ENCODE data around the gene EVA1B.

Gene EVA1B

GRCh38 chr1:36337830-36338229 lies 14.4 kb upstream of the EVA1B start:
- no peaks in the 10 kb centered on the region for H3K9me3 ChIP-seq (replicated peaks in 1 of 2; ENCODE audit: control insufficient read depth in 2 of 2, insufficient read depth in 1 of 2, low read depth in 1 of 2, low read length in 2 of 2)
- peaks cover 3 to 23% of the 10 kb centered on the region in 2 donors for H3K36me3 ChIP-seq (replicated peaks in 1 of 2; ENCODE audit: control insufficient read depth in 2 of 2, insufficient read depth in 2 of 2, low read length in 2 of 2)
- no peak overlapping the region for H2AK5ac ChIP-seq (ENCODE audit: low read depth, low read length)
- H3K4me1 ChIP-seq (ENCODE audit: control insufficient read depth in 2 of 2, insufficient read depth in 1 of 2, low read depth in 1 of 2, low read length in 2 of 2), result no peaks in the 10 kb centered on the region
- H2BK120ac ChIP-seq (ENCODE audit: low read depth, low read length), result no peak overlapping the region
- H3K18ac ChIP-seq (ENCODE audit: low read length), result no peak overlapping the region
- no peak overlapping the region for H3K14ac ChIP-seq (ENCODE audit: low read length)
- no peak overlapping the region for H4K8ac ChIP-seq (ENCODE audit: low read depth, low read length)
- H3K9ac ChIP-seq (ENCODE audit: low read depth, low read length, poor library complexity), result no peak overlapping the region
- no peak overlapping the region for H2AFZ ChIP-seq (ENCODE audit: low read length)
- H3K4me2 ChIP-seq (ENCODE audit: insufficient read depth, low read length, poor library complexity, severe bottlenecking), result no peak overlapping the region
- H2BK12ac ChIP-seq (ENCODE audit: low read length), result no peak overlapping the region
- no peak overlapping the region for H3K23ac ChIP-seq (ENCODE audit: low read depth, low read length, poor library complexity)
- no peak overlapping the region for H3K4ac ChIP-seq (ENCODE audit: low read length)
- H3K4me3 ChIP-seq (ENCODE audit: low read length in 2 of 2), result no peak overlapping the region
- peaks cover 1% of the 10 kb centered on the region for H3K79me1 ChIP-seq (ENCODE audit: low read depth, low read length)
- no peak overlapping the region for H2BK15ac ChIP-seq (ENCODE audit: low read length)
- no peak overlapping the region for H2BK5ac ChIP-seq (ENCODE audit: low read length)
- no peak for DNase-seq (ENCODE audit: low spot score)
- H4K91ac ChIP-seq (ENCODE audit: low read depth, low read length, poor library complexity), result no peak overlapping the region
- no peaks in the 10 kb centered on the region for H3K27me3 ChIP-seq (ENCODE audit: control insufficient read depth in 3 of 3, insufficient read depth in 3 of 3, low read depth in 1 of 3, low read length in 3 of 3)
- no peak overlapping the region for H3K27ac ChIP-seq (replicated peaks; ENCODE audit: low read length)
- no CpG with 5 or more reads among the region's 6 CpGs for WGBS, 2 donors (ENCODE audit: extremely low coverage in 2 of 2, insufficient read length in 2 of 2, insufficient replicate concordance in 1 of 2)

- H2BK120ac ChIP-seq (ENCODE audit: low read depth, low read length), result no peak overlapping the region
- 100% methylated on average over 3 of the region's 15 CpGs; no CpG with 5 or more reads in 1 of the 2 donors for WGBS, 2 donors (ENCODE audit: extremely low coverage in 2 of 2, insufficient read length in 2 of 2, insufficient replicate concordance in 1 of 2)
- H4K91ac ChIP-seq (ENCODE audit: low read depth, low read length, poor library complexity), result no peak overlapping the region
- no peak overlapping the region for H3K27ac ChIP-seq (replicated peaks; ENCODE audit: low read length)
- H3K79me1 ChIP-seq (ENCODE audit: low read depth, low read length), result no peaks in the 10 kb centered on the region
- H2BK12ac ChIP-seq (ENCODE audit: low read length), result no peak overlapping the region
- no peak overlapping the region for H3K4me3 ChIP-seq (ENCODE audit: low read length in 2 of 2)
- no peak overlapping the region for H3K14ac ChIP-seq (ENCODE audit: low read length)
- no peak overlapping the region for H2AK5ac ChIP-seq (ENCODE audit: low read depth, low read length)
- H3K27me3 ChIP-seq (ENCODE audit: control insufficient read depth in 3 of 3, insufficient read depth in 3 of 3, low read depth in 1 of 3, low read length in 3 of 3), result peaks cover 0 to under 1% (median 0%) of the 10 kb centered on the region in 3 experiments
- H2BK5ac ChIP-seq (ENCODE audit: low read length), result no peak overlapping the region
- H3K4me2 ChIP-seq (ENCODE audit: insufficient read depth, low read length, poor library complexity, severe bottlenecking), result no peak overlapping the region
- no peak overlapping the region for H3K23ac ChIP-seq (ENCODE audit: low read depth, low read length, poor library complexity)
- no peak overlapping the region for H2AFZ ChIP-seq (ENCODE audit: low read length)
- H3K9me3 ChIP-seq (replicated peaks in 1 of 2; ENCODE audit: control insufficient read depth in 2 of 2, insufficient read depth in 1 of 2, low read depth in 1 of 2, low read length in 2 of 2), result no peaks in the 10 kb centered on the region
- peaks cover 0 to 5% of the 10 kb centered on the region in 2 donors for H3K36me3 ChIP-seq (replicated peaks in 1 of 2; ENCODE audit: control insufficient read depth in 2 of 2, insufficient read depth in 2 of 2, low read length in 2 of 2)
- no peak overlapping the region for H3K9ac ChIP-seq (ENCODE audit: low read depth, low read length, poor library complexity)
- H3K4ac ChIP-seq (ENCODE audit: low read length), result no peak overlapping the region
- H3K4me1 ChIP-seq (ENCODE audit: control insufficient read depth in 2 of 2, insufficient read depth in 1 of 2, low read depth in 1 of 2, low read length in 2 of 2), result peaks cover 0 to 2% of the 10 kb centered on the region in 2 donors
- no peak overlapping the region for H3K18ac ChIP-seq (ENCODE audit: low read length)
- H4K8ac ChIP-seq (ENCODE audit: low read depth, low read length), result no peak overlapping the region
- H2BK15ac ChIP-seq (ENCODE audit: low read length), result no peak overlapping the region
- no peak for DNase-seq (ENCODE audit: low spot score)
Measured at GRCh38 chr1:36330940-36331339, 7.5 kb upstream of the EVA1B start.

DNA sequence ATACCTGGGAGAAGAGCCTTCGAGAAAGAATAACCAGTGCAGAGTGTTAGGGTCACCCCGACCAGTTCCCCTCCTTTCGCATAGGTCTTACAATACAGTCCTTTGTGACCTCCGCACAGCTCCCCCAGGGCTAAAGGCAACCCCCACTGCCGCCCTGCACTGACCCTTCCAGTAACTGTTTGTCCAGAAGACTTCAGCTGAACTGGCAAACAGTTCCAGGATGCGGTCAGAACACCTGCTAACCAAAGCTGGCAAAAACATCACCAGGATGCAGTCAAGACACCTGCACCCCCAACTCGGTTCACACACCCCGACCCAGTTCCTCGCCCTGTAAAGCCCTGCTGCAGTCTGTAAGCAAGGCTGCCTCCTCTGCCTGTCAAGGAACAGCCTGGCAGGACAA lies 6.4 kb upstream of the EVA1B start:
- no peaks in the 10 kb centered on the region for H3K9me3 ChIP-seq (replicated peaks in 1 of 2; ENCODE audit: control insufficient read depth in 2 of 2, insufficient read depth in 1 of 2, low read depth in 1 of 2, low read length in 2 of 2)
- H2BK5ac ChIP-seq (ENCODE audit: low read length), result no peak overlapping the region
- H2BK12ac ChIP-seq (ENCODE audit: low read length), result no peak overlapping the region
- H3K18ac ChIP-seq (ENCODE audit: low read length), result no peak overlapping the region
- H2AK5ac ChIP-seq (ENCODE audit: low read depth, low read length), result peak overlapping the region; percentile 8
- H3K4me1 ChIP-seq (ENCODE audit: control insufficient read depth in 2 of 2, insufficient read depth in 1 of 2, low read depth in 1 of 2, low read length in 2 of 2), result peaks cover 0 to 2% of the 10 kb centered on the region in 2 donors
- no peak overlapping the region for H3K4ac ChIP-seq (ENCODE audit: low read length)
- H3K36me3 ChIP-seq (replicated peaks in 1 of 2; ENCODE audit: control insufficient read depth in 2 of 2, insufficient read depth in 2 of 2, low read length in 2 of 2), result peaks cover 0 to 5% of the 10 kb centered on the region in 2 donors
- no peak overlapping the region for H3K23ac ChIP-seq (ENCODE audit: low read depth, low read length, poor library complexity)
- H3K14ac ChIP-seq (ENCODE audit: low read length), result no peak overlapping the region
- WGBS, 2 donors (ENCODE audit: extremely low coverage in 2 of 2, insufficient read length in 2 of 2, insufficient replicate concordance in 1 of 2), result no CpG with 5 or more reads among the region's 9 CpGs
- no peaks in the 10 kb centered on the region for H3K79me1 ChIP-seq (ENCODE audit: low read depth, low read length)
- no peak overlapping the region for H3K4me3 ChIP-seq (ENCODE audit: low read length in 2 of 2)
- H3K27ac ChIP-seq (replicated peaks; ENCODE audit: low read length), result no peak overlapping the region
- no peak overlapping the region for H4K91ac ChIP-seq (ENCODE audit: low read depth, low read length, poor library complexity)
- no peak overlapping the region for H3K9ac ChIP-seq (ENCODE audit: low read depth, low read length, poor library complexity)
- peaks cover 0 to 2% (median 0%) of the 10 kb centered on the region in 3 experiments for H3K27me3 ChIP-seq (ENCODE audit: control insufficient read depth in 3 of 3, insufficient read depth in 3 of 3, low read depth in 1 of 3, low read length in 3 of 3)
- H2BK120ac ChIP-seq (ENCODE audit: low read depth, low read length), result no peak overlapping the region
- H2BK15ac ChIP-seq (ENCODE audit: low read length), result no peak overlapping the region
- H2AFZ ChIP-seq (ENCODE audit: low read length), result no peak overlapping the region
- DNase-seq (ENCODE audit: low spot score), result no peak
- no peak overlapping the region for H3K4me2 ChIP-seq (ENCODE audit: insufficient read depth, low read length, poor library complexity, severe bottlenecking)
- no peak overlapping the region for H4K8ac ChIP-seq (ENCODE audit: low read depth, low read length)

GRCh38 chr1:36328713-36329112 lies 5.3 kb upstream of the EVA1B start:
- no peak overlapping the region for H3K27ac ChIP-seq (replicated peaks; ENCODE audit: low read length)
- DNase-seq (ENCODE audit: low spot score), result no peak
- H2BK5ac ChIP-seq (ENCODE audit: low read length), result no peak overlapping the region
- H3K79me1 ChIP-seq (ENCODE audit: low read depth, low read length), result no peaks in the 10 kb centered on the region
- no peak overlapping the region for H3K4me3 ChIP-seq (ENCODE audit: low read length in 2 of 2)
- no peak overlapping the region for H2AK5ac ChIP-seq (ENCODE audit: low read depth, low read length)
- no peak overlapping the region for H3K9ac ChIP-seq (ENCODE audit: low read depth, low read length, poor library complexity)
- no peak overlapping the region for H2BK15ac ChIP-seq (ENCODE audit: low read length)
- peaks cover 0 to 5% of the 10 kb centered on the region in 2 donors for H3K36me3 ChIP-seq (replicated peaks in 1 of 2; ENCODE audit: control insufficient read depth in 2 of 2, insufficient read depth in 2 of 2, low read length in 2 of 2)
- H2BK120ac ChIP-seq (ENCODE audit: low read depth, low read length), result no peak overlapping the region
- no peak overlapping the region for H4K8ac ChIP-seq (ENCODE audit: low read depth, low read length)
- WGBS, 2 donors (ENCODE audit: extremely low coverage in 2 of 2, insufficient read length in 2 of 2, insufficient replicate concordance in 1 of 2), result no CpG with 5 or more reads among the region's 6 CpGs
- H4K91ac ChIP-seq (ENCODE audit: low read depth, low read length, poor library complexity), result no peak overlapping the region
- H2BK12ac ChIP-seq (ENCODE audit: low read length), result no peak overlapping the region
- no peak overlapping the region for H3K18ac ChIP-seq (ENCODE audit: low read length)
- H2AFZ ChIP-seq (ENCODE audit: low read length), result no peak overlapping the region
- no peak overlapping the region for H3K4me2 ChIP-seq (ENCODE audit: insufficient read depth, low read length, poor library complexity, severe bottlenecking)
- H3K9me3 ChIP-seq (replicated peaks in 1 of 2; ENCODE audit: control insufficient read depth in 2 of 2, insufficient read depth in 1 of 2, low read depth in 1 of 2, low read length in 2 of 2), result no peaks in the 10 kb centered on the region
- peaks cover 0 to 5% (median 0%) of the 10 kb centered on the region in 3 experiments for H3K27me3 ChIP-seq (ENCODE audit: control insufficient read depth in 3 of 3, insufficient read depth in 3 of 3, low read depth in 1 of 3, low read length in 3 of 3)
- H3K4ac ChIP-seq (ENCODE audit: low read length), result no peak overlapping the region
- H3K23ac ChIP-seq (ENCODE audit: low read depth, low read length, poor library complexity), result no peak overlapping the region
- H3K14ac ChIP-seq (ENCODE audit: low read length), result no peak overlapping the region
- peaks cover 7 to 11% of the 10 kb centered on the region in 2 donors for H3K4me1 ChIP-seq (ENCODE audit: control insufficient read depth in 2 of 2, insufficient read depth in 1 of 2, low read depth in 1 of 2, low read length in 2 of 2)
